GM11168 (cell line): Measurements from ENCODE around the gene CDH3.

ENCODE experiments used
- in situ Hi-C: fragments of 300-500 bp; cut with MboI; formaldehyde crosslinking; loops from one replicate; pipeline ENCODE4 v1.12.0; 2022; ENCODE audit warnings: low sequenced_read_pairs; ENCODE audit not compliant: unreplicated experiment

CDH3 gene

GRCh38 chr16:68646953-68647659, 2.0 kb downstream of the CDH3 start:
- in situ Hi-C loops = no loop called here

GRCh38 chr16:68651136-68651535, 6.0 kb downstream of the CDH3 start:
- in situ Hi-C loops = no loop called here

- in situ Hi-C loops = no loop called here
Measured at GRCh38 chr16:68652659-68653058, 7.5 kb downstream of the CDH3 start.

GRCh38 chr16:68655806-68656205, 10.7 kb downstream of the CDH3 start:
- in situ Hi-C loops = no loop called here

GRCh38 chr16:68656751-68657150, 11.6 kb downstream of the CDH3 start:
- in situ Hi-C loops = no loop called here

- in situ Hi-C loops = no loop called here
Measured at GRCh38 chr16:68658341-68658973, 13.3 kb downstream of the CDH3 start.

GRCh38 chr16:68658974-68659360, 13.9 kb downstream of the CDH3 start:
- in situ Hi-C loops = no loop called here

GRCh38 chr16:68659412-68660358, 14.6 kb downstream of the CDH3 start:
- in situ Hi-C loops = no loop called here

- in situ Hi-C loops = no loop called here
Measured at GRCh38 chr16:68660359-68660795, 15.3 kb downstream of the CDH3 start.

- in situ Hi-C loops = no loop called here
Measured at GRCh38 chr16:68662035-68662434, 16.9 kb downstream of the CDH3 start.

GRCh38 chr16:68664297-68664696, 19.2 kb downstream of the CDH3 start:
- in situ Hi-C loops = no loop called here

GRCh38 chr16:68665501-68665900, 20.4 kb downstream of the CDH3 start:
- in situ Hi-C loops = no loop called here

GRCh38 chr16:68668266-68668665, 23.2 kb downstream of the CDH3 start:
- in situ Hi-C loops = no loop called here

- in situ Hi-C loops = no loop called here
Measured at GRCh38 chr16:68676113-68676860, 31.2 kb downstream of the CDH3 start.

- in situ Hi-C loops = no loop called here
Measured at GRCh38 chr16:68681038-68681437, 35.9 kb downstream of the CDH3 start.

- in situ Hi-C loops = no loop called here
Measured at GRCh38 chr16:68685685-68686478, 40.8 kb downstream of the CDH3 start.

- in situ Hi-C loops = no loop called here
Measured at GRCh38 chr16:68686905-68687304, 41.8 kb downstream of the CDH3 start.

GRCh38 chr16:68689921-68690320, 44.8 kb downstream of the CDH3 start:
- in situ Hi-C loops = no loop called here

- in situ Hi-C loops = no loop called here
Measured at GRCh38 chr16:68695575-68695974, 50.5 kb downstream of the CDH3 start.
